HAP-1 (cell line): ENCODE measurements around the gene UNC79.
"Not testable (repeated sequence)": the region's sequence is repeated elsewhere in the genome, so short reads cannot be mapped to it uniquely, and the experiment has no call there.

Experiments
- DNase-seq, 2 experiments: peaks; one replicate each; pipeline ENCODE4 v3.0.0-alpha.2; 2016 to 2020; ENCODE audit warnings: low spot score in 2 of 2
- H3K27me3 ChIP-seq: fragments of 250-450 bp; sonication (Bioruptor Pico); 2 replicates; pipeline ENCODE4 v1.5.1; 2020; ENCODE audit warnings: low read depth, mild to moderate bottlenecking, moderate library complexity
- H3K36me3 ChIP-seq: fragments of 250-450 bp; sonication (Bioruptor Pico); replicated peaks from 2 replicates; pipeline ENCODE4 v1.5.1; 2020; ENCODE audit warnings: mild to moderate bottlenecking
- H3K4me1 ChIP-seq: fragments of 250-450 bp; sonication (Bioruptor Pico); 2 replicates; pipeline ENCODE4 v1.5.1; 2020; ENCODE audit warnings: mild to moderate bottlenecking
- H3K4me3 ChIP-seq: fragments of 250-450 bp; sonication (Bioruptor Pico); 2 replicates; pipeline ENCODE4 v1.5.1; 2020; ENCODE audit warnings: mild to moderate bottlenecking, moderate library complexity
- H3K9me3 ChIP-seq: fragments of 250-450 bp; sonication (Bioruptor Pico); 2 replicates; pipeline ENCODE4 v1.5.1; 2020; ENCODE audit warnings: mild to moderate bottlenecking, moderate library complexity
- in situ Hi-C: fragments of 300-500 bp; cut with MboI; formaldehyde crosslinking; loops from 3 replicates; pipeline ENCODE4 v1.14.3; 2020; ENCODE audit warnings: low sequenced_read_pairs, inconsistent platforms, mixed read lengths

The UNC79 gene

DNA sequence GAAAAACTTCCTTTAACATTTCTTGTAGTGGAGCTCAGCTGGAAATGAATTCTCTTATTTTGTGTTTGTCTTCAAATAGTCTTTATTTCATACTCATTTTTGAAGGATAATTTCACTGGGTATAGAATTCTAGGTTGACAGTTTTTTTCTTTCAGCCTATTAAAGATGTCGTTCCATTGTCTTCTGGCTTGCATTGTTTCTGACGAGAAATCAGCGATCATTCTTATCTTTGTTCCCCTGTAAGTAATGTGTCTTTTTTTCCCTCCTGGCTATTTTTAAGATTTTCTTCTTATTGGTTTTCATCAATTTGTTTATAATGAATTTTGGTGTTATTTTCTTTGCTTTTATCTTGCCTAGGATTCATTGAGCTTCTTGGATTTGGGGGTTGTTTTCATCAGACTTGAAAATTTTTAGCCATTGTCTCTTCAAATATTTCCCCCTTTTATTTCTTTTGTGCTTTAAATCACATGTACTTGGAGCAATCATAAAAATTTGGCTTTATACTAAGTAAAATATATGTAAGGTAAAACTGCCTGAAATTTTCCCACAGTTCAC, 89.4 kb downstream of the UNC79 start:
- in situ Hi-C loops: no loop called here
- DNase-seq: no peak

DNA sequence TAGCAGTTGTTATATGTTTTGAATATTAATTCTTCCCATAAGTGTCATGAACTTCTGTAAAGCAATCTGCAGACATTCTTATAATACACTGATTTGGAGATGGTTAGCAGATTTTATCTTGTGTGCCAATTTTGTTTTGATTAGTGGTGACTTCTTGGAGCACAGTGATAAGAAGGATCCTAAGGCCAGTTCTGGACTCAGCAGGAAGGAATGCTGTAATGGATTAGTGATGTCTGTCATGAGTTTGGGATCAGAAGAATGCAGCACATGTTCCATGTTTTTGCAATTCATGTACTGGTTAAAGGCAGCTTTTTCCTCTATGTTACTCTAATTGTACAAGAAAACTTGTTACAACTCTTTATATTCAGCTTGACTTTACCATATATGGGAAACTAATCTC, 91.5 kb downstream of the UNC79 start:
- Histone ChIP-seq H3K4me1 (no peaks in the 10 kb centered on the region), H3K36me3 (no peaks in the 10 kb centered on the region), H3K4me3 (no peak overlapping the region), H3K9me3 (peaks cover 8% of the 10 kb centered on the region), H3K27me3 (no peaks in the 10 kb centered on the region; the same call in 1 of the 2 replicates)
- no peak for DNase-seq
- in situ Hi-C loops: no loop called here

More for the DNA sequence above, 89.4 kb downstream of the UNC79 start:
- Histone ChIP-seq H3K4me3 (no peak overlapping the region), H3K27me3 (no peaks in the 10 kb centered on the region; the same call in 1 of the 2 replicates), H3K9me3 (peaks cover 8% of the 10 kb centered on the region), H3K4me1 (no peaks in the 10 kb centered on the region), H3K36me3 (no peaks in the 10 kb centered on the region)

DNA sequence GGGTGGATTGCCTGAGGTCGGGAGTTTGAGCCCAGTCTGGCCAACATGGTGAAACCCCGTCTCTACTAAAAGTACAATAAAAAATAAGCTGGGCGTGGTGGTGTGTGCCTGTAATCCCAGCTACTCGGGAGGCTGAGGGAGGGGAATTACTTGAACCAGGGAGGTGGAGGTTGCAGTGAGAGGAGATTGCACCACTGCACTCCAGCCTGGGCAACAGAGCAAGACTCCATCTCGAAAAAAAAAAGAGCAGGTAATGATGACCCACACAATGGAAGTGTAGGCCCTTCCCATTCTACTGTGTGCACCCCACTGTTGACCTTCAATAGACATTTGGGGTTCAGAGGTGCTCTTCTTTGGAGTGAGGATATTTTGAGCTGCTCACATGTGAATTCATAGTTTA, 94.5 kb downstream of the UNC79 start:
- H3K4me3 ChIP-seq, H3K4me1 ChIP-seq, DNase-seq, H3K36me3 ChIP-seq, H3K27me3 ChIP-seq, in situ Hi-C loops, H3K9me3 ChIP-seq: not testable (repeated sequence)

DNA sequence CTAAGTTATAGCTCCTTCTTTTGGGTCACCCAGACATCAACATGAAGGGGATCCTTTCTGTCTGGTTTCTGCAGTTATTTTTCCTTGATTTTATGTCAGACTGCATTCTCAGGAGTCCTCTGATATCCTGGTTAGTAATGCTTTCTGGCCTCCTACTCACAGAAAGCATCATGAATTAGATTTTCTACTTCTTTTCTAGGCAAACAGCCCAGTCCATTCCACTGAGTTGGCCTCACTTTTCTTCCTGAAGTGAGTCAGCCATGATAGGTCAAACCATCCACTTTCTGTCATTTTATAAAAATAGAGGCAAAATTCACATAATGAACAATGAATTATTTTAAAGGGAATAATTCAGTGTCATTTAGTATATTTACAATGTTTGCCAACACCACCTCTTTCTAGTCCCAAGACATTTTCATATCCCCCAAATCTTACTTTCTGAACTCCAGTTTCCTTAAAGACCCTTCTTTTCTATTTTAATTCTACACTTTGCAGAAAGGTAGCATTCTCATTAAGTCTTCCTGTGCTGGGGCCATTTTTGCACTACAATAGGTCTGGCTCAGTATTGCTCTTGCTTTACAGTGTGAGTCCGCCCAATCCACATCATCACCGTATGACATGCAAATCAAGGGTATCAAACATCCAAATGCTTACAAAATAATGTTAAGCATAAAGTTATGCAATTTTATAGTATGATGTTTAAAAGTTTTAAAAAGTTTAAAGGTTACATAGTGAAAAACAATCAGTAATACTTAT, 95.1 kb downstream of the UNC79 start:
- Histone ChIP-seq H3K36me3 (no peaks in the 10 kb centered on the region), H3K9me3 (peaks cover 3% of the 10 kb centered on the region; the same call in 1 of the 2 replicates), H3K27me3 (no peaks in the 10 kb centered on the region; the same call in 1 of the 2 replicates), H3K4me3 (no peak overlapping the region), H3K4me1 (no peaks in the 10 kb centered on the region)
- in situ Hi-C loops: no loop called here
- DNase-seq: no peak

DNA sequence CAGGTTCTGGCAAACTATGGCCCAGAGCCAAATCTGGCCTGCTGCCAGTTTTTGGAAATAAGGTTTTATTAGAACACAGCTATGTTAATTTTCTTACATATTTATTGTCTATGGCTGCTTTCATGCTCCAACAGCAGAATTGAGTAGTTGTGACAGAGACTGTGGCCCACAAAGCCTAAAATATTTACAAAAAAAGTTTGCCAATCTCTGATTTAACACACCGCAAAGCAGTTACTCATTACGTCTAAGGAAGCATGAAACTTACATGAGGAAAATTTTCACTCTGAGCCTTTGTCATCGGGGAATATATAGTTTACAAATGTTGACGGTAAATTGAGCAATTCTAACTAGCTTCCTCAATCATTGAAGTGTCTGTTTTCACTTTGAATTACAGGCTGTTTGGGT, 96.5 kb downstream of the UNC79 start:
- DNase-seq: no peak
- Histone ChIP-seq H3K4me1 (no peaks in the 10 kb centered on the region), H3K9me3 (no peaks in the 10 kb centered on the region), H3K4me3 (no peak overlapping the region), H3K27me3 (no peaks in the 10 kb centered on the region; the same call in 1 of the 2 replicates), H3K36me3 (no peaks in the 10 kb centered on the region)
- in situ Hi-C loops: no loop called here

DNA sequence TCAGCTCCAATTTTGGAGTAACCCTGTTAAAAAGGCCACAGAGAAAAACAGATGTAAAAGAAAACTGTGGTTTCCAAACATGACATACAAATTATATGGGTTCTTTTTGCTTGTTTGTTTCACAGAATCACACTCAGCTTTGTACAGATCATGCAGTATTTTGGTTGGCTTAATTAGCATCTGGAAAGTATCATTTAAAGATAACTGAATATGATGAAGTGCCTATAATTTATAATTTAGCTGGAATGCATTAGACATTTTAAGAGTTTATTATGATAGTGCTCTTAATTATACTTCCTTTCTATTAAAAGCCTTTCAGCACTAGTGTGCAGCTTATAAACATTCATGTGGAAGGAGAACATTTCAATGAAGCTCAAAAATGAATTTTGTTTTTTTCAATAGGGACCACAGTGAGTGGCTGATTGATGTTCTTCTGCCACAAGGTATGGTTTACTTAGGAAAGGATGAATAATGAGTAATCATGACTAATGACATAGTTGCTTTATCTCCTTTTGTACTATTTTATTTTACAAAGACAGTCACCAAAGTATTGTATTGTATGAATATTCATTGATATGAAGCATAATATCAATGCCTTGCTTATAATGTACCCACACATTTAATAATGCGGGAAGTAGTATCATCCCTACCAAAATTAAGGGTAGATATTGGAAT, 98.3 kb downstream of the UNC79 start:
- in situ Hi-C loops: no loop called here
- H3K36me3 ChIP-seq: no peaks in the 10 kb centered on the region
- DNase-seq: no peak
- no peaks in the 10 kb centered on the region for H3K4me1 ChIP-seq
- no peak overlapping the region for H3K4me3 ChIP-seq
- H3K9me3 ChIP-seq: no peaks in the 10 kb centered on the region
- no peaks in the 10 kb centered on the region for H3K27me3 ChIP-seq

DNA sequence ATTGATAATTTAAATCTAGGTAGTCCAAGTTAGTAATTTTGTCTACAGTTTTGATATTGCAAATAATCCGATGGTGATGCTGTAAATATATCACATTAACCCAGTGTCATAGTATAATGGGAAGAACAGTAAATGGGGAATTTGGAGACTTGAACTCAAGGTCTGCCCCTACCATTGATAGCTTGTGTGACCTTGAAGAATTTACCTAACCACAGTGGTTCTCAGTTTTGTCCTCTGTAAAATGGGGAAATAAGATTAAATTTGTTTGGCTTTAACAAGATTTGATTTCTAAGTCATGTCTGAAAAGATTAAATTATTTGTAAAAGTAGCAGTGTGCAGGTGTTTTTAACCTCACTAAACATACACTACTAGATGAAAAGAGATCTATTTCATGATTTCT, 100.9 kb downstream of the UNC79 start:
- no peaks in the 10 kb centered on the region for H3K9me3 ChIP-seq
- DNase-seq: no peak
- in situ Hi-C loops: no loop called here

DNA sequence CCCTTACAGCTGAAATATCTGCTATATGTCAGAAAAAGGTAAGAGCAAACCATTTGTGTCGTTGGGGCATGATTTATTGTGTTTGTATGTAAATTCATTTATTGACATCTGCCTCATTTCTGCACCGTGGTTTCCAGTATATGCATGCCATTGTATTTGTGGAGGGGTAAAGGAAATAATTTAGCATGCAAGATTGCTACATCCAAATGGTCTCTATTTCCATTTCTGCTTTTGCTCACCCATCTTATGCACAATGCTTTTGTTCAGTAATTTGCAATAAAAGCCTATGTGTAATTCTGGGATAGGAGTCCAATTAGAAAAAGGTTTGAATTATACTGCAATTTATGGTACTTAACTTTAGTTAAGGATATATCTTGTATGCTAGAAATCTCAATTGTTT, 101.8 kb downstream of the UNC79 start:
- Histone ChIP-seq H3K9me3 (no peaks in the 10 kb centered on the region), H3K36me3 (no peaks in the 10 kb centered on the region), H3K27me3 (no peaks in the 10 kb centered on the region), H3K4me1 (no peaks in the 10 kb centered on the region), H3K4me3 (no peak overlapping the region)
- DNase-seq: no peak
- in situ Hi-C loops: no loop called here

More for the DNA sequence above, 100.9 kb downstream of the UNC79 start:
- H3K27me3 ChIP-seq: no peaks in the 10 kb centered on the region
- H3K4me1 ChIP-seq: no peaks in the 10 kb centered on the region
- H3K4me3 ChIP-seq: no peak overlapping the region
- H3K36me3 ChIP-seq: no peaks in the 10 kb centered on the region

DNA sequence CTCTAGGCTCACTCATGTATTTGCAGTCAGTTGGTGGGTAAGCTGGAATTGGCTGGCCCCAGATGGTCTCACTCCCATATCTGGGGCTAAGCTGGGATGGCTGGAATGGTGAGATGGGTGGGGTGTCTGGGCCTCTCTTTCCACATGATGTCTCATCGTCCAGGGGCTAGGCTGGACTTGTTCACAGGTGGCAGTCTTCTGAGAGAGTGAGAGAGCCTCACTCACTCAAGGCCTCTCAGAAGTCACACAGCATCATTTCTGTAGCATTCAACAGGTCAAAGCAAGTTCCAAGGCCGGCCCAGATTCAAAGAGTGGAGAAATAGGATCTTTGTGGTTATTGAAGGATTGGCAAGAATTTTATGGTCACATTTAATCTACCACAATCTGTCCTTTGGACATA, 102.7 kb downstream of the UNC79 start:
- in situ Hi-C loops: no loop called here
- Histone ChIP-seq H3K4me3 (no peak overlapping the region), H3K36me3 (no peaks in the 10 kb centered on the region), H3K27me3 (no peaks in the 10 kb centered on the region), H3K4me1 (no peaks in the 10 kb centered on the region), H3K9me3 (no peaks in the 10 kb centered on the region)
- DNase-seq: no peak

DNA sequence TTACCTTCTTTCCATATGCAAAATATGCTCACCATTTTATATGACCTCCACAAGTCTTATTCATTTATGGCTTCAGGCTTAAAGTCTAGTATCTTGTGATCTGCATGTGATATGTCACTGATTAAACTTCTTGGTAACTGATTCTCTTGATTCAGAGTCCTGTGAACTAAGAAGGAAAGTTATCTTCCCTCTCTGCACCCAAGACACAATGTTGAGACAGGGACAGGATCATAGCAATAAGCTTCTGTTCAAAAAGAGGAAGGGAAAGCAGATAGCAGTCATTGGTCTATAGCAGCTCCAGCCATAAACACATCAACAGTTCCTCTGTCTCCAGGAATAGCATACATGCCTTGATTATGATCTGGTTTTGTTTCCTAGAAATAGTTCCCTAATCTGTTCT, 103.1 kb downstream of the UNC79 start:
- Histone ChIP-seq H3K4me1 (no peaks in the 10 kb centered on the region), H3K4me3 (no peak overlapping the region), H3K27me3 (no peaks in the 10 kb centered on the region), H3K9me3 (no peaks in the 10 kb centered on the region), H3K36me3 (no peaks in the 10 kb centered on the region)
- no peak for DNase-seq
- in situ Hi-C loops: no loop called here

DNA sequence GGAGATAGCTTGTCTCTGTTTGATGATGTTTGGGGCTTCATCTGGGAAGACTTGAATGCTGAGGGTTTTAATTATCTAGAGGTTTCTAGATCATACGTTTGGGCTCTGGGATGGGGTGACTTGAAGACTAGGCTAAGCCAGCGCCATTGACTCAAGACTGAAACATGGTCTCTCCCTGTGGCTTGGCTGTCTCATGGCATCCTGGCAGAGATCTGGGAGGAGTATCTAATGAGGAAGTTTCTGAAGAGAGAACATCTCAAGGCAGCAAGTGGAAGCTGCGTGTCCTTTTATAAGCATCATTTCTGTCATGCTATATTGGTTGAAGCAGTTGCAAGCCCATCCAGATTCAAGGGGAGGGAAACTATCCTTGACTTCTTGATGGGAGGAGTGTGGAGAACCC, 104.8 kb downstream of the UNC79 start:
- H3K27me3 ChIP-seq: no peaks in the 10 kb centered on the region
- H3K36me3 ChIP-seq: no peaks in the 10 kb centered on the region
- in situ Hi-C loops: no loop called here
- DNase-seq: no peak
- H3K9me3 ChIP-seq: no peaks in the 10 kb centered on the region
- no peaks in the 10 kb centered on the region for H3K4me1 ChIP-seq
- no peak overlapping the region for H3K4me3 ChIP-seq

DNA sequence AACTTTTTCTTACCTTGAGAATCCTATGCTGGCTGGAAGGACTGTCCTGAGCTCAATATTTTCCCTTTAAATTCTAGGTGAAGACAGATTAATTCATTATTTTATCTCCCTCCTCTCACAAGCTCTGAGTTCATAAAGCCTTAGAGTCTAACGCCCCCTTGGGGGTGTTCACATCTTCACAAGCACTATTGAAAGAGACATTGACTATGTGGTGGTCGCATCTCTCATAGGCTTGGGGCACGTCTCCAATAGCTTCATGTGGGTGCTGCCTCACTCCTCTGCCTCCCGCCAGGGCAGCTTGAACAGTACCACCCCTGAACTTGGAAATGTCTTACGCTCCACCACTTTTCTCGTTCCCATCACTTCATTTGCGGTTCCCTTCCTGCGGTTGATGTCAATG, 106.2 kb downstream of the UNC79 start:
- Histone ChIP-seq H3K4me3 (no peak overlapping the region), H3K36me3 (no peaks in the 10 kb centered on the region), H3K4me1 (no peaks in the 10 kb centered on the region), H3K27me3 (peaks cover 4% of the 10 kb centered on the region; the same call in 1 of the 2 replicates), H3K9me3 (no peaks in the 10 kb centered on the region)
- in situ Hi-C loops: no loop called here
- peak in 1 of 2 experiments; percentile 31 for DNase-seq

DNA sequence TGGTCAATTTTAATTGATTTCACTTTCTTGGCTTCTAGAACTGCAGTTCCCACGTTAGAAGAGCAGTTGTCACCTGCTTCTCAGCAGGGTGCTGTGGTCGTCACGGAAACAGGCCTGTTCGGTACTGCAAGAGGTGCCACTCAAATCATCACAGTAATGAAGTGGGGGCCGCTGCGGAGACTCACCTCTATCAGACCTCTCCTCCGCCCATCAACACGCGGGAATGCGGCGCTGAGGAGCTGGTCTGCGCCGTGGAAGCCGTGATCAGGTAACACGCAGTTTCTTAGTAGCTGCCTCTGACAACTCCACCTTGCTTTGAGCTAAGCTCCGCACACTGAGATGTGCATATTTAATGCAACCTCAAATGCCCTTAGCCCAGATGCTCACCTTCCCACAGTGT, 107.2 kb downstream of the UNC79 start:
- no peaks in the 10 kb centered on the region for H3K36me3 ChIP-seq

DNA sequence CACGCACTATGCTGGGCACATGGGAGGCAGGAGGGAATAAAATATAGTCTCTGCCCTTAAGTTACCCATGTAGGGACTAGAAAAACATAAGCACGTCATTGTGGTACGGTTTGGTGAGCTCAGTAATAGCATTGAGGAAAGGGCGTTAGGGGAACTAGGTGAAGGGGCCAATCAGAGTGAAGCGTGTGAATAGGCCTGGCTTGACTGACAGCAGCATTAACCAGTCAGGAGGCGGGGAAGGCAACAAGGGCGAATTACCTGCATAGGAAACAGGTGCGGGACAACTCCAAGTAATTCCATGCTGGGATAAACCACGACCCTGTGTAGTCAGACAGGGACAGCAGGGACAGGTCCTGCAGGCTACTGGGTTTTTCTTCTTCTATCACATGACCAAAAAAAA, 107.7 kb downstream of the UNC79 start:
- H3K36me3 ChIP-seq: no peaks in the 10 kb centered on the region
- peak in 1 of 2 experiments; percentile 50 for DNase-seq
- in situ Hi-C loops: no loop called here
- no peaks in the 10 kb centered on the region for H3K4me1 ChIP-seq
- peaks cover 4% of the 10 kb centered on the region; the same call in 1 of the 2 replicates for H3K27me3 ChIP-seq
- H3K4me3 ChIP-seq: no peak overlapping the region
- H3K9me3 ChIP-seq: no peaks in the 10 kb centered on the region

More for the DNA sequence above, 107.2 kb downstream of the UNC79 start:
- in situ Hi-C loops: no loop called here
- no peaks in the 10 kb centered on the region for H3K4me1 ChIP-seq
- H3K9me3 ChIP-seq: no peaks in the 10 kb centered on the region
- H3K27me3 ChIP-seq: peaks cover 4% of the 10 kb centered on the region; the same call in 1 of the 2 replicates
- H3K4me3 ChIP-seq: no peak overlapping the region
- no peak for DNase-seq
